ENCODE data around the gene MSN.

The MSN gene

DNA sequence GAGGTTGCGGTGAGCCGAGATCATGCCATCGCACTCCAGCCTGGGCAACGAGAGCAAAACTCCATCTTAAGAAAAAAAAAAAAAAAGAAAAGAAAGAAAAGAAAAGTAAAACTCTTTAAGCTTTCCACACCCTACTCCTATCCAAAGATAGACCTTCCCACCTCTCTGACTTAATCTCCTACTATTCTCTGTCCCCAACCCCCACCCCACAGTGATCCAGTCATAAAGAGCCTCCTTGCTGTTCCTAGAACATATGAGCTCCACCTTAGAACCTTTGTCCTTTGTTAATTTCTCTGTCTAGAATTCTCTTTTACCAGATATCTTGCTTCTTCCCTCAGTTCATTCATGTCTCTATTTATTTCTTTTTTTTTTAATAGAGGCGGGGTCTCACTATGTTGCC lies 30.1 kb upstream of the MSN start:
- H2AFZ ChIP-seq (ENCODE audit: low read depth, low read length, severe bottlenecking) = no peak overlapping the region
- no peaks in the 10 kb centered on the region for H3K9me3 ChIP-seq (ENCODE audit: insufficient read depth, low read length)

DNA sequence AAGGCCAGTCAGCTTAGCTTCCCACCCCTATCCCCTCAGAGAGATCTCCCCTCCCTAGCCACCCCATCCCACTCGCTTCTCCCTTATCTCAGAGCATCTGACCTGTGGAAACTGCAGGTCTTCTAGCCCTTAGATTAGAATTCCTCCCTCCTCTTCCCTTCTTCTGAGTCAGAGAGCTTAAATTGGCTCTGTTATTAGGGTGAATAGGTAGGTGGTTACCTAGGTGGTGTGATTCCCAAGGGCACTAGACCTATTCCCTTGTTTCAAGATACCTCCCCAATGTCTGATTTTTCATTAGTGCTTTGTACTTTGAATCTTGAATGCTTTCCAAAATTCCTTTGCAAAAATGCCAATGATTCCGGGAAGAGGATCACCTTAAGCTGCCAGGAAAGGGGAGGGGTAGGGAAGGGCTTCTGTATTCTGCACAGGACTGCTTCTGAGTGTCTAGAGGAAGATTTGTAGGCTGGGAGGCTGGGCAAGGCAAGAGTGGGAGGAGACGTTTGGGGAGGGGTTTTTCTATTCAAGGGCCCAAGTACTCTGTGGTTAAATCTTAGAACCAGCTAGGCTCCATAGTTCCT lies 24.5 kb upstream of the MSN start:
- Histone ChIP-seq H4K20me1 (ENCODE audit: low read depth, low read length) (no peaks in the 10 kb centered on the region), H3K27ac (ENCODE audit: low read depth, low read length) (no peak overlapping the region), H3K36me3 (ENCODE audit: low read length) (no peaks in the 10 kb centered on the region), H3K79me2 (ENCODE audit: insufficient read depth, low read length) (no peaks in the 10 kb centered on the region), H3K9me3 (ENCODE audit: insufficient read depth, low read length) (no peaks in the 10 kb centered on the region), H3K4me2 (ENCODE audit: low read depth, low read length, poor library complexity, severe bottlenecking) (no peak overlapping the region), H2AFZ (ENCODE audit: low read depth, low read length, severe bottlenecking) (no peak overlapping the region), H3K9me2 (replicated peaks; ENCODE audit: insufficient read depth, low read length) (no peaks in the 10 kb centered on the region), H3K27me3 (ENCODE audit: low read length) (no peaks in the 10 kb centered on the region), H3K9ac (ENCODE audit: low read length) (no peak overlapping the region), H3F3A (ENCODE audit: insufficient read depth) (no peaks in the 10 kb centered on the region), H3K4me3 (ENCODE audit: insufficient read depth, low read length, poor library complexity, severe bottlenecking) (no peak overlapping the region)
- no peak for TF ChIP-seq EZH2phosphoT487 (conservative IDR thresholded peaks at IDR 0.05; ENCODE audit: low read length)
- TF ChIP-seq, protein P1, sequence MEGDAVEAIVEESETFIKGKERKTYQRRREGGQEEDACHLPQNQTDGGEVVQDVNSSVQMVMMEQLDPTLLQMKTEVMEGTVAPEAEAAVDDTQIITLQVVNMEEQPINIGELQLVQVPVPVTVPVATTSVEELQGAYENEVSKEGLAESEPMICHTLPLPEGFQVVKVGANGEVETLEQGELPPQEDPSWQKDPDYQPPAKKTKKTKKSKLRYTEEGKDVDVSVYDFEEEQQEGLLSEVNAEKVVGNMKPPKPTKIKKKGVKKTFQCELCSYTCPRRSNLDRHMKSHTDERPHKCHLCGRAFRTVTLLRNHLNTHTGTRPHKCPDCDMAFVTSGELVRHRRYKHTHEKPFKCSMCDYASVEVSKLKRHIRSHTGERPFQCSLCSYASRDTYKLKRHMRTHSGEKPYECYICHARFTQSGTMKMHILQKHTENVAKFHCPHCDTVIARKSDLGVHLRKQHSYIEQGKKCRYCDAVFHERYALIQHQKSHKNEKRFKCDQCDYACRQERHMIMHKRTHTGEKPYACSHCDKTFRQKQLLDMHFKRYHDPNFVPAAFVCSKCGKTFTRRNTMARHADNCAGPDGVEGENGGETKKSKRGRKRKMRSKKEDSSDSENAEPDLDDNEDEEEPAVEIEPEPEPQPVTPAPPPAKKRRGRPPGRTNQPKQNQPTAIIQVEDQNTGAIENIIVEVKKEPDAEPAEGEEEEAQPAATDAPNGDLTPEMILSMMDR (IDR thresholded peaks at IDR 0.05; ENCODE audit: insufficient read depth, low read length, poor library complexity, severe bottlenecking) = no peak

More for the DNA sequence above, 30.1 kb upstream of the MSN start:
- no peak overlapping the region for H3K9ac ChIP-seq (ENCODE audit: low read length)
- H3F3A ChIP-seq (ENCODE audit: insufficient read depth) = no peaks in the 10 kb centered on the region
- no peaks in the 10 kb centered on the region for H4K20me1 ChIP-seq (ENCODE audit: low read depth, low read length)
- H3K36me3 ChIP-seq (ENCODE audit: low read length) = no peaks in the 10 kb centered on the region
- no peak overlapping the region for H3K4me3 ChIP-seq (ENCODE audit: insufficient read depth, low read length, poor library complexity, severe bottlenecking)
- H3K4me2 ChIP-seq (ENCODE audit: low read depth, low read length, poor library complexity, severe bottlenecking) = no peak overlapping the region
- no peaks in the 10 kb centered on the region for H3K79me2 ChIP-seq (ENCODE audit: insufficient read depth, low read length)
- H3K9me2 ChIP-seq (replicated peaks; ENCODE audit: insufficient read depth, low read length) = no peaks in the 10 kb centered on the region
- no peak overlapping the region for H3K27ac ChIP-seq (ENCODE audit: low read depth, low read length)
- TF ChIP-seq, protein P1 (IDR thresholded peaks at IDR 0.05; ENCODE audit: insufficient read depth, low read length, poor library complexity, severe bottlenecking) = no peak
- TF ChIP-seq EZH2phosphoT487 (conservative IDR thresholded peaks at IDR 0.05; ENCODE audit: low read length) = no peak
- H3K27me3 ChIP-seq (ENCODE audit: low read length) = no peaks in the 10 kb centered on the region

DNA sequence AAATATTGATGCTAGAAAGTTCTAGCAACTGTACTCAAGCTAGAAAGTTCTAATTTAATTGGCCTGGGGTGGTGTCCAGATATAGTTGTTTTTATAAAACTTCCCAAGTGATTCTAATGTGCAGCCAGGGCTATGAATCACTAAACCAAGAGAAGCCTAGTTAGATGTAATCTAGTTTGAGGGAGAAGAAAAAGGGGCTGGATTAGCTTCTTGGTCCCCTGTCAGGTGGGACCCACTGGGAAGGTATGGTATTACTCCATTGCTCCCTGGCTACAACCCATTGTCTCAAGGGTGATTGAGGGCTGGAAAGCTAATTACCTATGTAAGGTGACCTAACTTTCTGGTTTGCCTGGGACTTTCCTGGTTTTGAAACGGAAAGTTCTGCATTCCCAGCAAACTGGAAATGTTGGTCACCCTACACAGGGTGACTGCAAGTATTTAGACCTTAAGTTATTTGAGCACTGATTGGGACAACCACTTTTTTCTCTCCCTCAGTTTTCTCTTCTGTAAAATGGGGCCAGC lies 23.9 kb upstream of the MSN start:
- TF ChIP-seq, protein P1 (IDR thresholded peaks at IDR 0.05; ENCODE audit: insufficient read depth, low read length, poor library complexity, severe bottlenecking) = no peak
- no peak for TF ChIP-seq EZH2phosphoT487 (conservative IDR thresholded peaks at IDR 0.05; ENCODE audit: low read length)
- no peak overlapping the region for H3K4me2 ChIP-seq (ENCODE audit: low read depth, low read length, poor library complexity, severe bottlenecking)
- no peak overlapping the region for H2AFZ ChIP-seq (ENCODE audit: low read depth, low read length, severe bottlenecking)
- no peak overlapping the region for H3K4me3 ChIP-seq (ENCODE audit: insufficient read depth, low read length, poor library complexity, severe bottlenecking)
- H3K79me2 ChIP-seq (ENCODE audit: insufficient read depth, low read length) = no peaks in the 10 kb centered on the region
- H3K27me3 ChIP-seq (ENCODE audit: low read length) = no peaks in the 10 kb centered on the region
- no peak overlapping the region for H3K9ac ChIP-seq (ENCODE audit: low read length)
- H3K36me3 ChIP-seq (ENCODE audit: low read length) = no peaks in the 10 kb centered on the region
- no peaks in the 10 kb centered on the region for H3F3A ChIP-seq (ENCODE audit: insufficient read depth)
- no peaks in the 10 kb centered on the region for H4K20me1 ChIP-seq (ENCODE audit: low read depth, low read length)
- no peaks in the 10 kb centered on the region for H3K9me3 ChIP-seq (ENCODE audit: insufficient read depth, low read length)
- no peak overlapping the region for H3K27ac ChIP-seq (ENCODE audit: low read depth, low read length)
- no peaks in the 10 kb centered on the region for H3K9me2 ChIP-seq (replicated peaks; ENCODE audit: insufficient read depth, low read length)

All from SU-DHL-6 (cell line).